Activated CD4-positive, alpha-beta T cell treated with anti-CD3 and anti-CD28 coated beads, Interleukin-2, amount 50 U/mL, for 16 hours (primary cell): ENCODE results near the gene DCAF8.
"Not testable (repeated sequence)": the region's sequence is repeated elsewhere in the genome, so short reads cannot be mapped to it uniquely, and the experiment has no call there.

ENCODE experiments used
- DNase-seq: peaks from one replicate; pipeline ENCODE4 v3.0.0-alpha.2; 2020

The DCAF8 gene

DNA sequence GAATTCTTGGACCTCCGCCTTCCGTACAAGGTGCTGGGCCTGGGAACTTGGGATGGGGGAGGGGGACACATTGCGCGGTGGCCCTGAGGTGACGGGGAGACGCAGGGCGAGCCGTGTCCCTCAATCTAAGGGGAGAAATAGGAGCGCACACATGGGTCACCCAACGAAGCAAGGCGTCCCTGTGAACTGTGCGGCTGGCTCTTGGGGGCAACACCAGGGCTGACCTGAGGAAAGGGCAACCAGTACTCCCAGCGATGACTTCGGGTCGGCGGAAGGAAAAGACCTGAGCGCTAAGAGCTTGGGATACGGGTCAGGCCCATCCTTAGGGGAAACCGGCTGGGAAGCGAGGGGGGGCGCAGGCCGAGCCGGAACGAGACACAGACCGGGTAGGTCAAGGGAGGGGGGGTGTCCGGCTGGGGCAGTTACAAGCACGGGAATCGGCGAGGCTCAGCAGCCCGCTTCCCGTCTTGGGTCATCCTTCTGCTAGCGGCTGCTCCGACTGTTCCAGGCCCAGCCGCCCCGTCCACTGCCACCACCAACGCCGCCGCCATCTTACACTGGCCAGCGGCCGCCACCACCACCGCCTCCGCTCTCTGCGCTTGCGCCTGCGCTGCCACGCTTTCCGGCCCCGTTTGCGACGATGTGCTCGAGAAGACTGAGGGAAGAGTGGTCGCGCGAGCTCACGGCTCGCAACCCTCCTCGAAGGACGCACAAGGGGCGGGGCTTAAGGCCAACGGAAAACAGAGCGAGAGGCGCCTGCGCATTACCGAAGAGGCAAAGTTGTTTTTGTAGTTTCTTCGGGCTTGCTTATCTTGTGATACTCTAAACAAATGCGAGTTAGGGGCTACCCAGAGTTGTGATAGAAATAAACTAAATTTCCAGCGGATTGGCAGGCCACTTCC is at the start of gene DCAF8:
Gene DCAF8, minus strand, starts transcription at position 657 of the 902 bp plus-strand sequence. CDS start 18,541 bp downstream, outside the sequence.
- peak; percentile 99 for DNase-seq

DNA sequence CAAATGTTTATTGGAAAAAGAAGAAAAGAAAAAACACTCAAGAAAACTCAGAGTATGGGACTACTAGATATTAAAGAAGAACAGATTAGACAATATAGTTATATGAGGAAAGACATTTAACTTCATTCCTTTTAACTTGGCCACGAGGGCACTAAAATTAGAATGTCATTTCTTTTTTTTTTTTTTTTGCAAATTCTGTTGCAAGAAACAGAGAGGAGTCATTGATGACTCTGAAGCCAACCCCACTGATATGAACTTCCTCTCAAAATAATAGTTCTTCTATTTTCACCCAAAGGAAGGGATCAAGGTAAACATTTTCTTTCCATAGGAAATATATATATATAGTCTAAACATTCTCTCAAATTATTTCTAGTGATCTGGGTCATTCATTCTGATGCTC is 47.2 kb upstream of the DCAF8 start:
- DNase-seq: no peak

DNA sequence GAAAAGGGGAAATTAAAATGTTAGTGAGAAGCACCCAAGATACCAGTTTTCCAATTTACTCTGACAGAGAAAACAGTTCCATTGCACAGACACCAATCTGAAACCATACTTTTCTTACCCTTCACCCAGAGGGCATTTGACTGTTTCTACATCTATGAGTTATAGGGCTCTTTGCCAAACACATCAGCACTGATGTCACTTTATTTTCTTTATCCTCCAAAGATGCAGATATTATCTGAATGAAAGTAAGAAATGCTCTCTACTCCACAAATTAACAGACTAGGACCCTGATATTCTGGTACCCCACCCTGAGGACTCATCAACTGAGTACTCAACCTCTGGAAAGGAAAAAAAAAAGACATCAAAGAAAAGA is 46.8 kb upstream of the DCAF8 start:
- DNase-seq: no peak

DNA sequence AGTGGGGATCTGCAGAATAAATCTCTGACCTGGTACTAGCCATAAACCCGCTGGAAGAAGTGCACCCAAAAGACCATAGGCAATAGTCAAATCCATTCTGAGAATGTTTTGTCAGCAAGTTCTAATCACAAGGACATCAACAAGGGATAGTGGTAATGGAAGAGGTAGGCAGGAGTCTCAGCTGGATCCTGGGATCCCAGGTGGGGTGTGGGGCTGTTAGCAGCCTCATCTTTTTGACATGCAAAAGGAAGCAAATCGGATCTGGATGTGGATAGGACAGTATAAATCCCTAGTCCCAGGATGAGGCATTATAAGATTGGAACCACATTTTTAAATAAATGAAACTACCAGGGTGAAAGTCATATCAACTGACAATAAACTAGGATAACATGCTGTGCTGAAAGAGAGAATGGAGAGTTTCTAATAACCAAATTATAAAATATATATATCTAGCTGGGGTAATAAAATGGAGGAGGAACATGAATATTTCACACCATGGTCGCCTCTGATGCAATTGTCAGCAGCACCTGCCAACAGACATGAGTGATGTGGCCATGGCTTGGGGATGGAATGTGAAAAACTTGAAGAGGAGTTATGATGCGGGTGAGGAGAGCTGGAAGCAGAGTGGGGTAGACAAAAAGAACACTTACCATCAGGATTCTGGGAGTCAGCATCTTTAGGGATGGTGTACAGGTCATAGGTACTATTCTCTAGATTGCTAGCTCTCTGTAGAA is 46.3 kb upstream of the DCAF8 start:
- no peak for DNase-seq

DNA sequence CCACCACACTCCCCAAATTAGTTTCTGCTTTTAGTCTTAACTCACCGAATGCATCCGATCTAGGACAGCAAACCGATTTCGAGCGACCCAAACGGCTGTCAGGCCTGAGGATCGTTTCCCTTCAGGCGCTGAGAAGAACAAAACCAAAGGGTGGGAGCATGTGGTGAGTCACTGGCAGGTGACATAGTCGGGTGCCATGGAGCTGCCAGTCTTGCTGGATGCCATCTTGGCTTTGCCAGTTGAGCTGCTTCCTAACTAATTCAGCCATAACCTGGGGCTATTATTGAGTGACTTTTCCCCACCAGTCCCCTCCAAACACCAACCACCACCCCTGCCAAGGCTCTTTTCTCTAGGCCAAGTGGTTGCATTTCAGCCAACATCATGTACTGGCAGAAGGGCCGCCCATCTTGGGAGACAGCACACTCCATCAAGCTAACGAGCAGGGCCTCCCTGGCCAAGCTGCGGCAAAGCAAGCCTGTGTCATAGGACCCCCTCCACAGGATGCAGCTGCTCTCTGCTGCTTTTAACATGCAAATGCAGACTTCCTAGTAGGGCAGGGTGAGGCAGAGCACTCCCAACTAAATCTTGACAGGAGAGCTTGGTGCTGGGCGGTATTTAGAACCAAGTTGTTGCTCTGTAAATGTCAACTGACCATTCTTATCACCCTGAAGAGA is 44.9 kb upstream of the DCAF8 start:
- no peak for DNase-seq

DNA sequence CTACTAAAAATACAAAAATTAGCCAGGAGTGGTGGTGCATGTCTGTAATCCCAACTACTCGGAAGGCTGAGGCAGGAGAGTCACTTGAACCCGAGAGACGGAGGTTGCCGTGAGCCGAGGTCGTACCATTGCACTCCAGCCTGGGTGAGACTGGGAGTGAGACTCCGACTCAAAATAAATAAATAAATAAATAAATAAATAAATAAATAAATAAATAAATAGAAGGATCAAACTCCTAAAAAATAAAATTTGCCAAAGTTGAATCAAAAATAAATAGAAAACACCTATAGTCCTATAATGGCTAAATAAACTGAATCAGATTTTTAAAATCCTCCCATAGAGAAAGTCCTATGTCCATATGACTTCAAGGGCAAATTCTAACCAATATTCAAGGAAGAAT is 37.8 kb upstream of the DCAF8 start:
- DNase-seq: no peak

DNA sequence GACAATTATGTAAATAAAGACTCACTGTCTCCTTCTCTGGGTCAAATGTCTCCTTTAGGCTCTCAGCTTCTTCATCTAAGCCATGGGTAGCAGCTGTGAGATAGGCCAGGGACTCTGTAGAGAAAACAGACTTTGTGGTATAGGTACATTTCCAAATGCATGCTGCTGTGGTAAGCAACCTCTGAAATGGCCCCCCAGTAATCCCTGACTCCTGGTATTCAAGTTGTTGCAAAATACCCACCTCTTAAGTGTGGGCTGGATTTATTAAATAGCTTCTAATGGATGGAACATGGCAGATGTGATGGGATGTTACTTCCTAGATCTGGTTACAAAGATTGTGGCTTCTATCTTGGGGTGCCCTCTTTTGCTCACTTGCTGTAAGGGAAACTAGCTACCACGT is 33.7 kb upstream of the DCAF8 start:
- no peak for DNase-seq

DNA sequence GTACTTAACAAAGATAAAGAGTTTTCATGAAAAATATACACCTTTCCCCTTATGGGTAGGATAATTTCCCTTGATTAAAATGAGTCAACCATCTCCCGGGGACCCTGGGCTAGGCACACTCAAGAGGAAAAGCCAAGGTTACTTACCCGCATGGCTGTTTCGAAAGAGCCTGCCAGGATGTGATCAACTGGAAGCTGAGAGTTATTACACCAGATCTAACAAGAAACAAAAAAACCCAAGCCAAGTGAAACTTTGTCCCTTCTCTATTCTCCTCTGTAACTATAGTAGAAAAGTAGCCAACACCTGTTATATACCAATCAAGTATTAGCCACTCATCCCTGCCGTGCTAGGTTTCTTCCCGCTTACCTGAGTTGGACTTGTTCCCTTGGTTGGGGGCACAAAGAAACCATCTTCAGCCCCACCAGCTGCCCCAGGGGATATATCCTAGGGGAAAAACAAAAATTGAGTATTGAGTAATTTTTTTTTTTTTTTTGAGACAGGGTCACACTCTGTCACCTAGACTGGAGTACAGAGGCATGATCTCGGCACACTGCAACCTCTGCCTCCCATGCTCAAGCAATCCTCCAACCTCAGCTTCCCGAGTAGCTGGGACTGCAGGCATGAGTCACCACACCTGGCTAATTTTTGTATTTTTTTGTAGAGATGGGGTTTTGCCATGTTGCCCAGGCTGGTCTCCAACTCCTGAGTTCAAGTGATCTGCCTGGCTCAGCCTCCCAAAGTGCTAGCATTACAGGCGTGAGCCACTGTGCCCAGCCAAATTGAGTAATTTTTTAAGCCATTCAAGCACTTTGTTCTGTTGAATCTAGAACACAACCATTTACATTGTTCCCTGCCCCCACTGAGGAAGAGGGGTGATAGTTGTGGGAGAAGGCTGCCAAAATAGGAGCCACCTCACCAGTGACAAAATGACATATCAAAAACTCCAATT is 30.9 kb upstream of the DCAF8 start:
- DNase-seq: no peak

DNA sequence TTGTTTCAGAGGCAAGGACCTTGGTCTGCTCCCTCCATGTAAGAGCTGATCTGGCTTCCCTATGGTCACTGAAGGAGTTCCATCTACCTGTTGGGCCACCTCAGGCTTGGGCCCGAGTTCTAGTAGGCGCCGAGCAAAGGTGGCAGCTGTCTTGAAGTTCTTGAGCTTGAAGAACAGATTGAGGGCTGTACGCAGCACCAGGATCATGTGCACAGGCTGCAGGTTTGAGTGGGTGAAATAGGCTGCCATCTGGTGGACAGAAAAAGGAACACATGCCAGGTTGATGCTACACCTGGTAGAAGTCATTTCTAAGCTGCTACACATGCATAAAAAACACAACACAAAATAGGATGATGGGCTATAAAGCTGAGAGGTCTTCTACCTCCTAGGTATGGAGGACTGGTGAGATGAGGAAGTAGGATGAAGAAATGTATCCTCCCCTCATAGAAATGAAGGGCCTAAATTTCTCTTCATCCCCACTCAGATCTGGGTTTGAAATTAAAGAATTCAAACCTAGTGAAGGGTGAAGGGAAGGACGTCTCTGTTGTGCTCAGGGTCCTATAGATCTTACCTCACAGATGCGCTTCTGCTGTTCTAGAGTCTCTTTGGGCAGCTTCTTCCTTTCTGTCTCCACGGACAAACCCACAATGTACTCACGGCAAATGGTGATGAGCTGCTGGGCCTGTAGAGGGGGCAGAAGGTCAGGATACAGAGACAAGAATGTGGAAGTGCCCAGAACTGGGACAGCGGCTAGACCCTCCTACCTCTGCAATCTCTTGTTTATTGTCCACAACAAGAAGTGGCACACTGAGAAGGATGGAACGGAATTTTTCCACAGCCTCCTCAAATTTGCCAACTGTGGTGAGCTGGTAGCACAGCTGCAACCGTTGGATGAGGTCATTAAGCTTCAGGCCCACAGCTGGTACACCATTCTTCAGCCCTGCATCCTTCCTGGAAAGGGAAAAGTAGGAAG is 29.2 kb upstream of the DCAF8 start:
- peak; percentile 76 for DNase-seq

DNA sequence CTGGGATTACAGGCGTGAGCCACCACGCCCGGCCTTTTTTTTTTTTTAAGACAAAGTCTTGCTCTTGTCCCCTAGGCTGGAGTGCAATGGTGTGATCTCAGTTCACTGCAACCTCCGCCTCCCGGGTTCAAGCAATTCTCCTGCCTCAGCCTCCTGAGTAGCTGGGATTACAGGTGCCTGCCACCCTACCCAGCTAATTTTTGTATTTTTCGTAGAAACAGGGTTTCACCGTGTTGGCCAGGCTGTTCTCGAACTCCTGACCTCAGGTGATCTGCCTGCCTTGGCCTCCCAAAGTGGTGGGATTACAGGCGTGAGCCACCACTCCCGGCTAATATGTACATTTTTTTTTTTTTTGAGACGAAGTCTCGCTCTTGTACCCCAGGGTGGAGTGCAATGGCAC is 25.4 kb upstream of the DCAF8 start:
- DNase-seq: not testable (repeated sequence)

DNA sequence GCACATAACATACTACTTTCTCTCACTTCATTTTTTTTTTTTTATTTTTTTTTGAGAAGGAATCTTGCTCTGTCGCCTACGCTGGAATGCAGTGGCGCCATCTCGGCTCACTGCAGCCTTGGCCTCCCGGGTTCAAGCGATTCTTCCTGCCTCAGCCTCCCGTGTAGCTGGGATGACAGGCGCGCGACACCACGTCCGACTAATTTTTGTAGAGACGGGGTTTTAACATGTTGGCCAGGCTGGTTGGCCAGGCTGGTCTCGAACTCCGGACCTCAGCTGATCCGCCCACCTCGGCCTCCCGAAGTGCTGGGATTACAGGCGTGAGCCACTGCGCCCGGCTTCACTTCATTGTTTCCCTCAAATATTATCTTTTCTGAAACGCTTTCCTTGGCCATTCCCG is 23.2 kb upstream of the DCAF8 start:
- DNase-seq: no peak

DNA sequence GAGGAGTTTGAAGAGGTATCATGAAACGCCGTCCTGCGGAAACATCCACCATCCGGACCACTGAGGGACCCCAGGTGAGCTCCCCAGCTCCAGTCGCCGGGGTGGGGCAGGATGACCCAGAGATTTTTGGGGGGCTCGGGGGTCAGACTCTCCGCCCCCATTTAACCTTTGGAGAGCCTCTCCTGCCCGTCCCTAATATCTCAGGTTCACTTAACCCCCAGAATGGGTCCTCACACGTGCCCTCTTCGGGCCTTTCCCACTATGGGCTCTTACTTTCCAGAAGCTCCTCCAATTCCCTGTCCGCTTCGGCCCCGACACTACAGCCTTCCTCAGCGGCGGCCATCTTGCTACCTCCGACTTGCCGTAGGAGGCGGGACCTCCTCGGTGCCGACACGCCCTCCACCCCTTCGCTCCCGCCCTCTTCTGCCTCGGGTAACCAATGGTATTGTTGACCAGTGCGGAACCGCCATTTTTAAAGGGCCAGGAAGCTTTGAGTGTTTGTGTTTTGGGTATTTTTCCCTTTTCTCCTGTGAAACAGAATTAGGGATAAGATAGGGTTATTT is 22.5 kb upstream of the DCAF8 start, which contains the start of gene PEX19:
Gene PEX19, minus strand, starts transcription at position 352 of the 563 bp plus-strand sequence. Its CDS starts 9 bp downstream, at position 343.
- DNase-seq: peak; percentile 95

DNA sequence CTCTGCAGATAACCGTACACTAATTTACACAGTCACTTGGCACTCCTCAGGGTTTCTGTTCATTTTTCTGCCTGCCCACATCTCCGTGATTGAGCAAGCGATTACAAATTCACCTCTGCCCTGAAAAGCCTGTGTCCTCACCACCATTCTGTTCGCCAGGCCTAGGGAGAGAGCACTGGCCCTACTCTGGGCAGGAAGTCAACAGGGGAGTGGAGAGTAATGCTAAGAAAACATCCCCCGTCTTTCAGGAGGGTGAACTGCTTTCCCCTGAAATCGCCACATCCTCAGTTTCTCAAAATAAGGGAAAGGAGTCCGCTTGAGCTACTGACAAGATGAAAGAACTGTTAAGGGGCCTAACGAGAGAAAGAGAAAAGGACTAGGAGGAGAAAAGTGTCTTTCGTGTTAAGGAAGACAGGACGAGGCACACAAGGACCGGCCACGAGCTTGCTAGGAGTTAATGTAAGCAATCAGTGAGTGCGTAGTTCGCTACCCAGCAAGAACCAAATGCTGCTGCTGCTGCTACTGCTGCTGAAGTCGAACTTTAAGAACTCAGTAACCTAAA is 22.0 kb upstream of the DCAF8 start:
- DNase-seq: peak; percentile 24

DNA sequence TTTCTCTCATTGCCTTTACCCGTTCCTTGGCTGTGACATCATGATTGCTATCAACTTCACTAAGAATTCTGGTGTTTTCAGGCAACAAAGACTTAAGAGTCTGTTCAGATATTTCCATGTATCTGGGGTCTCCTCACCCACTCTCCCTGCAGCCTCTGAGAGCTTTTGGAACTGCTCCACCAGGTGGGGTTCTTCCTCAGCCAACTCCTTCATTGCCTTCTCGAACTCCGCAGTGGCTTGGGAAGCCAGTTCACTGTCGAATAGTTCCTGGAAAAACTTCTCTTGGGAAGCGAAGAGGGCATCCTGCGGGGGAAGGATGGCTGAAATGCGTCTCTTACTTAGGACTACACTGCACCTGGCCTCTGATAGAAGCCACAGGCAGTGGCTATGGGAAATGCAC is 20.5 kb upstream of the DCAF8 start:
- DNase-seq: no peak

DNA sequence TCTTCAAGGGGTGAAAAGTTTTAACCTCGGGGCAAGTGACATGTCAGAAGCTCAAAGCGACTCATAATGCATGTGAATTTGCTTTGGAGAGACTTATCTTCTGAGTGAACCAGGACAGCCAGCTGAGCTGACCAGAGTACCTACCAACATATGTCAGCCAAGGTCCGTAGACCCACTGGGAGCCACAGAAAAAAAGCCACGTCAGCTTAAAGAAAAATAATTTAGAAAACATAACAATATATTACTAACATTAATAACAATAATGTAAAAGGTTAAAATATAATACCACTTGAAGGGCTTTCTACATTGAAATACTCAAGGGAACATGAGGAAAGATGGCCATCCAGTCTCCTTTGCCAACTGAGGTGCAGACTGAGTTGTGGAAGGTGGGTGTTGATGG is 15.6 kb upstream of the DCAF8 start:
- DNase-seq: no peak

DNA sequence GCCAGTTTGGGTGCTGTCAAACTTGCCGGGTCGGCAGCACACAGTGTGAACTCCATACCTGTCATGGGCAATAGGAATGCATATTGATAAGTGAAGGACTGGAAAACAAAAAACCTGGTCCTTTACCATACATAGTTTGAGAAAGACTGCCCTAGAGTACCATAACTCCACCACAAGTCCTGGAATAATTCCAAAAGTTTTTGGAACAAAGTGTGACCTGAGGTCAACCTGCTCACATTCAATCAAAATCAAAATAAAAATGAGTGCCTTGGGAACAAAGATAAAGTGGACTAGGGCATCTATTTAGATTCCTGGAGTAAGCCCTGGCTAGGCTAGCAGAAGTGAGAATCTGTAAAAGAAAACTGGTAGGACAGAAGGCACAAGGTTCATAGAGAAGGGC is 15.0 kb upstream of the DCAF8 start:
- no peak for DNase-seq

DNA sequence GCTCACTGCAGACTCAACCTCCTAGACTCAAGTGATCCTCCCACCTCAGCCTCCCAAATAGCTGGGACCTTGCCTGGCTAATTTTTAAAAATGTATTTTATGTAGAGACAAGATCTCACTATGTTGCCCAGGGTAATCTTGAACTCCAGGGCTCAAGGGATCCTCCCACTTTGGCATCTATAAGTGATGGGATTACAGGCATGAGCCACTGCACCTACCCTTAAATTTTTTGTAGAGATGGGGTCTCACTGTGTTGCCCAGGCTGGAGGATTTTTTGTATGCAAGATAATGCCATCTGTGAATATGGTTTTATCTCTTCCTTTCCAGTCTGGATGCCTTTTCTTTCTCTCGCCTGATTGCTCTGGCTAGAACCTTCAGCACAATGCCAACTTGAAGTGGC is 8.7 kb upstream of the DCAF8 start:
- no peak for DNase-seq

DNA sequence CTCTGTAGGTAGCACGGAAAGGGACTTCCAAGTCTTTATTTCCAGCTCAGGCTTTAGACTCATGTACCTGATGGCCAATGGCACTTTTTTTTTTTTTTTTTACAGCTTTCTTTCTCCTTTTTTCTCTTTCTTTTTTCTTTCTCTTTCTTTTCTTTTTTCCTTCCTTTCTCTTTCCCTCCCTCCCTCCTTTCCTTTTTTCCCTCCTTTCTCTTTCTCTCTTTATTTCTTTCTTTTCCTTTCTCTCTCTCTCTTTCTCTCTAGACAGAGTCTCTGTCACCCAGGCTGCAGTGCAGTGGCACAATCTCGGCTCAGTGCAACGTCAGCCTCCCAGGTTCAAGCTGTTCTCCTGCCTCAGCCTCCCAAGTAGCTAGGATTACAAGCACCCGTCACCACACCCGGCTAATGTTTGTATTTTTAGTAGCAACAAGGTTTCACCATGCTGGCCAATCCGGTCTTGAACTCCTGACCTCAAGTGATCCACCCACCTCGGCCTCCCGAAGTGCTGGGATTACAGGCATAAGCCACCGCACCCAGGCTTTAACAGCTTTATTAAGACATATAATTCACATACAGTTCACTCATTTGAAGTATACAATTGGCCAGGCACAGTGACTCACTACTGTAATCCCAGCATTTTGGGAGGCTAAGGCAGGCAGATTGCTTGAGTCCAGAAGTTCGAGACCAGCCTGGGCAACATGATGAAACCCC is 5.1 kb upstream of the DCAF8 start:
- no peak for DNase-seq

DNA sequence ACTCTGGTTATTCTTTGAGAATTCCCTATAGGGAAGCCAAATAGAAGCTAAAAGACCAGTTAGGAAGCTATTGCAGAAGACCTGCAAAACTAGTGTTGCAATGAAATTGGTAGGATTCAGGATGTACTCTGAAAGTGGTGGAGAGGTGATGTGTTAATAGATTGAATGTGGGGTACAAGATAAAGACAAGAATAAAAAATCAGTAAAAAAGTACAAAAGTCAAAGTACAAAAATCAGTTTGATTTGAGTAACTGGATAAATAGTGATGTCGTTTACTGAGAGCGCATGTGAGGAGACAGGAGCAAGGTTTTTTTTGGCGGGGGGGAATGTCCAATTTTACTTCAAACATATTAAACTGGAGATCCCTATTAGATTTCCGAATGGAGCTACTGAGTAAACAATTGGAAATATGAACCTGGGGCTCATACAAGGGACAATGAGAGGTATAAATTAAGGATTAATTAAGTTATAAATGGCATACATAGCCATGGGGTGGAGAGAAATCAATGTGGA is 2.5 kb upstream of the DCAF8 start:
- DNase-seq: no peak

DNA sequence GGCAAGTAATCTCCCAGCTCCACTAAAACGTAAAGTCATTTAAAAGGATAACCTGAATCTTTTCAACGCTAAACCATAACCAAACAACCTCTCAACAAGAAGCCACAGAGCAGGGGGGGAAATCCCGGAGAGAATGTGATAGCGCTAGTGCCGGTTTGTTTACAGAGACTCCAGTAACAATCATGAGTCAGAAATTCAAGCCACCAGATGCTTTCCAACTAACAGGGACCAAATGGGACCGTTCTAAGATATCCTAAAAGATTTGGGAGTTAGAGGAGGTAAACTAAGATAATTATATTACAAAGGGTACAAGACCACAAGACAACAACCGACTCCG is 825 bp downstream of the DCAF8 start:
- peak; percentile 80 for DNase-seq
